Limb (tissue), 2 donors: ENCODE results near the gene LZTFL1.
"Not testable (repeated sequence)": the region's sequence is repeated elsewhere in the genome, so short reads cannot be mapped to it uniquely, and the experiment has no call there.

Experiments
- DNase-seq, 2 donors: peaks; one replicate each; pipeline ENCODE4 v3.0.0-alpha.2; 2016; ENCODE audit errors: extremely low spot score in 2 of 2

LZTFL1 gene

DNA sequence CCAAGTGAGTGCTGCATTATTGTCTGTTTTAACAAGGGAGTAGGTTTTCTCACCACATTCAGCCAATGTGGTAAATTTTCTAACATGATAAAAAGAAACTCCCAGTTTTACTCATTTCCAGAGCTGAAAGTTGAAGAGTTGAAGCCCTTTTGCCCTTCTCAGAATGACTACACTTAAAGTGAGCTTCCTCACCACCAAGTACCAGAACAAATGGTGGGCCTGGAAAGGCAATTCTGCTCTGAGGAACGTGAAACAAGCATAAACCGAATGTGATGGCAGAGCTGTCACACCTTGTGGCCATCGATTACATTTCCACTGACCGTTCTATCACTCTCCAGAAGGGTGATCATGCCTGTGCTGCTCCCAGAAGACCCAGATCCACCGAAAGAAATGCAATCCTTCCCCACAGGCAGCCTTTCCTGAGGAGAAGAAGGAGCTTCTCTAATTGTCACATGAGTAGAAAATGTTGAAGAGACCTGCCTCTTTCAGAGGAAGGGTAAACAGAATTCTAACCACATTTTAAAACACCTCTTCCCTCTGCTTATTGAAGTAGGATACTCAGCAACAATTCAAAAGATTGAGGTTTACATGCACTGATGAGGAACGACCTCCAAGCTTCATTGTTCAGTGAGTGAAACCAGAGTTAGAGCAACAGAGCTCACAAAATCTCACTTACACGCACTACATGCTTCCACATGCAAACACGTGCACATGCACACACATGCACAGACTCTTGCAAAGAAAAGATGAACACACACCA lies 23.0 kb upstream of the LZTFL1 start:
- no peak for DNase-seq

DNA sequence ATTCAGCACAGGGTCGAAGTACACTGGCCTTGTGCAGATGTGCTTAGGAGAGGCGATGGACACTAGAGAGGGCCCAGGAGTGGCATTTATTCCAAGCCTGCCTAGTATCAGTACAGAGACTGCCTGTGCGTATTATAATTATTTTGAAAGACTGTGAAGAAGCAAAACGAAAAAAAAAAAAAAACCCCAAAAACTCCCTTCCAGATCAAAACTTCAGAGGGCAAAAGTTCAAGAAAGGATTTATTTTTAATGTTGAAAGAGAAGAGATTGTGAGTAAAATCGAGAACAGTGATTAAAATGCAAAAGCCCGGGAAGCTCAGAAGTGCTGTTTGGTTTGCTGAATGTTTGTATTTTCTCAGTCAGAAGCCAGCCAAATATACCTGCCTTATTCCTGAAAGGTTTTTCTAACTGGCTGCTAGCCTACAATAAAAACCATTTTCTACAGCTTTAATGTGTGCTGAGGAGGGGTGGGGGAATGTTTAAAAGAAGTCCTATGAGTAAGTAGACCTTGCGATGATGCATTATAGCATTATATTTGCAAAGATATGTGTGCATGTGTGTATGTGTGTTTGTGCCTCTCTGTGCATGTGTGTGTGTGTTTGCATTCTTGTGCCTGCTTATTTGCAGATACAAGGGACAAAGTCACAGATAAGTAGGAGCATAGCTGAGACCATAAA lies 19.3 kb upstream of the LZTFL1 start:
- no peak for DNase-seq

DNA sequence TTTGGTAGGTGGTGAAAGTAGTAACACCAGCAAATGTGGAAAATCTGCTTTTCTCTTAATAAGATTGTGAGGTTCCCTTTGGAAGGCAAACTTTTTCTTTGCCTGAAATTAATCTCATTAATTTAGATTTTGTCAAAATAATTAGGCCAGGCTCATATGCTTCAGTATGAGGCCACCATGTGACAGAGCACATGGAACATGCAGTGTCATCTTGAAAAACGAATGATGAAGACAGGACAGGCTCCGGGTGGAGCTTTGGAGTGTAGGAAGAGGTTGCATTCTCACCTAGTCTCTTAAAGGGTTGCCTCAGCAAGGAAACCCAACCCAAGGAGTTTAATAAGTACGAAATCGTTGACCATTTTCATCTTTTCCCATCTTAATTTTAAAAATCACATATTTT lies 18.6 kb upstream of the LZTFL1 start:
- DNase-seq = no peak

DNA sequence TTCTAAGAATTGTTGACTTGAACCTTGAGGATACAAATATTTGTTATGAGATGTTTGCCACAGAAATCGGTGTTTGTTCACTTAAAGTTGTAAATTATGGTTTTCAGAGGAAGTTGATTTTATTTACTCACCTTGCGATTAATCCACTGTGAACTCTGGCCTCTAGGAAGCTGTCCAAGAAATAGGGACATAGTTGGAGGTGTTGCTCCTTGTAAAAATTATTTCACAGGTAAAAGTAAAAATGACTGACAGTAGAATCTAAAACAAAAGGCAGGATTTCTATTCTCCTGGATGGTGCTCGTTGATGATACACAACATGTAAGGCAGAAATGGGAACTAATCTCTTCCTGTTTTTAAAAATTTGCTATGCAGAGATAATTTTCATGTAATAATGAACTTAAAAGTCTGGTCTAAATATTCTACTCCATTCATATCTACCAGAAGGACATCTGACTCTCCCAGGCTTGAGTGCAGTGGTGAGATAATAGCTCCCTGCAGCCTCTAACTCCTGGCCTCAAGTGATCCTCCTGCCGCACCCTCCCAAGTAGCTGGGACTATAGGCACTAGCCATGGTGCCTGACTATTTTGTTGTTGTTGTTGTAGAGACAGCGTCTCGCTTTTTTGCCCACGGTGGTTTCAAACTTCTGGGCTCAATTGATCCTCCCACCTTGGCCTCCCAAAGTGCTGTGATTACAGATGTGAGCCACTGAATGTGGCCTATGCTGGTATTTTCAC lies 17.1 kb upstream of the LZTFL1 start:
- no peak for DNase-seq

GRCh38 chr3:45857024-45857423 lies 15.1 kb upstream of the LZTFL1 start:
- not testable (repeated sequence) for DNase-seq

GRCh38 chr3:45856323-45856722 lies 14.4 kb upstream of the LZTFL1 start:
- not testable (repeated sequence) for DNase-seq

GRCh38 chr3:45852828-45853227 lies 10.9 kb upstream of the LZTFL1 start:
- no peak for DNase-seq

- DNase-seq = no peak
Observed at GRCh38 chr3:45848392-45848791, 6.5 kb upstream of the LZTFL1 start.

DNA sequence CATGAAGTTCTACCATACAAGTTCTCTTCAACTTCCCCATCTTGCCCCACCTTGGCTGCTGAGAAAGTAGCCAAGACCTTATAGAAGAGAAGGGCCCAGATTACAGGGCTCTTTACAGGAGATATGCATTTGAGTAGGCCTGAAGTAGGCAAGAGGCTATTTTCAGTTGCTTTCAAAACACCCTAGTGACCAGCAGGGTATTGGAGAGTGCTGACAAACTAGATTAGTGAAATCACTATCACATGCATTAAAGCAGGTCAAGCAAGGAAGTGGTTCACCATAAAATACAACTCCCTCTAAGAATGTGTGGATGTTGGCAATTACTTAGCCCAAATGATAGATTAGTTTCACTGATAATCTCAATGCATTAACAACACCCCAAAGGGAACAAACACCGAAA lies 2.7 kb upstream of the LZTFL1 start:
- DNase-seq = no peak

- DNase-seq = no peak
Observed at GRCh38 chr3:45842851-45843625, 1.1 kb upstream of the LZTFL1 start.

DNA sequence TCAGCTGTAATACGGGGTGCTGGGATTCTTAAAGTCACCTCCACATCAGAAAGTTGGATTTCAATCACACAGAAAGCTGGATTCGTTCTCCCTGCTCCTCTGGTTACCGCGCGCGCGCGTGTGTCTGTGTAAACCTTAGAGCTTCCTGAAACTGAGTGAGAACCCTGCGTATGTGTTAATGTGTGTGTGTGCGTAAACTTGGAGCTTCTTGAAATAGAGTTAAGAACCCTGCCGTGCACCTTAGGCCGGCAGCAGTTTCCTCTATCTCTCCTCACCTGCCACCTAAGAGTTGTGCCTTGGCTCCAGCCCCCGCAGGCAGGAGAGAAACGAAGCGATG lies 531 bp downstream of the LZTFL1 start:
- no peak for DNase-seq

DNA sequence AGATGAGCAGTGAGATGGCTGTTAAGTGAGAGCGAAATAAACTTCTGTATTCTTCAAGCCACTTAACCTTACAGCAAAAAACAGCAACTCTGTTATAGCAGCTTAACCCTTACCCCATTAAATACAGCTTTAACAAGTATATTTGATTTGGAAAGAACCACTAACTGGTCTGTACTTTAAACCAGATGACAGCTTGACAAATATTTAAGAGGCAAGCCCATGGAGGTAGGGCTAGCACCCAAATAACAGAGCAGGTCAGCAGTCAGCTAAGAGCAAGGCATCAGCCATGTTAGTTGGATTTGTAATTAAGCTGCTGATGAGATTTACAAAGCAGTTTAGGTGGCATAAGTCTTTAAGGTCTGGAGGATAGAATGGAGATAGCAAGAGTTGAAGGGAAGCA lies 3.5 kb downstream of the LZTFL1 start:
- no peak for DNase-seq

- DNase-seq = no peak
Observed at GRCh38 chr3:45832699-45833098, 9.2 kb downstream of the LZTFL1 start.

- DNase-seq = no peak
Observed at GRCh38 chr3:45830121-45830520, 11.8 kb downstream of the LZTFL1 start.

GRCh38 chr3:45826908-45827307 lies 15.0 kb downstream of the LZTFL1 start:
- DNase-seq = no peak

DNA sequence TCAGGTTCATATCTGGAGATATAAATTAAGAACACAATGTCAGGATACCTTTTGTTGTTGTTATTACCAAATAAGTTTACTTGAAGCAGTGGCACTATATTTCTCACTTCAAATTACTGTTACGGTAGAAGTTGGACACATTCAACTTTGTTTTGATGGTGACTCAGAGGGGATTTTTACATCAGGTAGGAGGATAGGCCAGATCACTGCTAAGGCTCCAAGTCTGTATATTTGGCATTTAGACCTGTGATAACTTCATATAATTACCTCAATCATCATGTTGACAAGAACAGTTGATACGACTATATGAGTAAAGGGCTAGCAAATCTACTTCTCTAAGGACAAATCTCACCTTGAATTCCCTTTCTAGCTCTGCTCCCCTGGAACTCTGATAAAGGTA lies 15.6 kb downstream of the LZTFL1 start:
- DNase-seq = no peak

DNA sequence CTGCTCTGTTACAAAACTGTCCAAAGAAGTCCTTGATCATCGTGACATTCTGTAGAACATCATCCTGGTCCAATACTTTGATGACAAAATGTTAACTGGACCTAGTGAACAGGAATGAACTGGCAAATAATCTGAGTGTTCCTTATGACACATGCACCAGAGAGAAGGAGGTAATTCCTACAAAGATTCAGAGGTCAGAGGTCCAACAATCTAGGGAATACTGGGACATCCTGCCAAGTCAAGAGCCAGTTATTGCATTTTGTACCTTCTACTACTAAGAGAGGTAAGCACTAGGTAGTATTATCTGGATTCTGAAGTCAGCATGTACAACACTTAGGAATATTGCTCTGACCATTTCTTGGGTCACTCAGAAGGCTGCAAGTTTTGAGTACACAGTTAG lies 20.8 kb downstream of the LZTFL1 start:
- DNase-seq = no peak

GRCh38 chr3:45819543-45819942 lies 22.4 kb downstream of the LZTFL1 start:
- no peak for DNase-seq

DNA sequence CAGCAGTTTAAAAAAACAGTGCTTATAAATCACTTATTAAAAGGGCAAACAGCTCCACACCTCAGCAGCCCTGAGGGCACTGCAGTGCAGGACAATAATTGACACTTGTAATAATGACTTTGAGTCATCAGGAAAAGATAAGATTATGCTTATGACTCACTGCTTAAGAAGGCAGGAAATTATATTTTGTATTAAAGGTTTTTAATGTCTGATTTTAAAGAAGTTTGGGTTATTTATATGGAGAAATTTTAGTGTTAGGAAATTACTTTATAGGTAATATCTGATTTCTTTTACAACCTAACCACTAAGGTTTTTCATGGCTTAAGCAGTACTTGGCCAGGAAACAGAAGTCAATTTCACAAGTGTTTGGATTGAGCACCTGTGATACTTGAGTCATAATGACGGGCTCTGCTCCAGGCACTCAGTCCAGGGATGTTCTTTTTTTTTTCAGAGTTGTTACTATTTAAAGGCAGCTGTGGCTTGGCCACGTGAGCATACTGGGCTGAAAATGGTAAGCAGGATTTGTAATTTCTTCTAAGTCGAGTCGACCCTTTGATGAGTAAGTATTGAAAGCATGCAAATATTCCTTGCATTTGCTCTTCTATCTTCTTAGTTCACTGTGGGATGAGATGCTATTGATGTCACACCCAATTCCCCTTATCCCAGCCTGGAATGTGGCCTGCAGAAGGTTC lies 23.9 kb downstream of the LZTFL1 start:
- DNase-seq = peak in 1 of 2 donors; percentile 43

GRCh38 chr3:45816544-45816943 lies 25.4 kb downstream of the LZTFL1 start:
- DNase-seq = no peak

GRCh38 chr3:45814322-45814721 lies 27.6 kb downstream of the LZTFL1 start:
- DNase-seq = no peak
